ENCODE results near the gene TPSG1. TPM values are rescaled to one million over a fixed set of nuclear protein-coding genes. Genes with fewer than 3 reads are reported as not detected.

TPSG1 gene
- total RNA-seq, 1 experiment from 2014 or later = not detected

GRCh38 chr16:1182950-1183907, 41.8 kb downstream of the TPSG1 start:
- no peak for TF ChIP-seq CTCF (conservative IDR thresholded peaks at IDR 0.05)
- H3T11ph ChIP-seq (ENCODE audit: low read length) = no peak overlapping the region
- no peaks in the 10 kb centered on the region for H3K4me1 ChIP-seq (ENCODE audit: insufficient read depth, low read length)
- Mint-ChIP-seq H3K36me3 (ENCODE audit: insufficient read depth in 1 of 3, low read depth in 3 of 3) (peaks cover 0 to 8% (median 7%) of the 10 kb centered on the region in 3 experiments; a peak in 3 of 7 replicates), H3K9me3 (no peaks in the 10 kb centered on the region), H3K4me3 (no peak overlapping the region), H3K4me1 (peaks cover 3 to 14% of the 10 kb centered on the region in 2 experiments; a peak in 2 of 4 replicates), H3K27me3 (ENCODE audit: low read depth) (no peaks in the 10 kb centered on the region), H3K27ac (no peak overlapping the region)
- no peak for DNase-seq
- H3K79me1 ChIP-seq (ENCODE audit: insufficient read depth, low read depth, low read length, poor library complexity, severe bottlenecking) = no peaks in the 10 kb centered on the region
- H3K27me3 ChIP-seq (ENCODE audit: insufficient read depth, low read length) = no peaks in the 10 kb centered on the region
- no peak overlapping the region for H3K27ac ChIP-seq (ENCODE audit: insufficient read length, low read depth, low read length)
- H2BK20ac ChIP-seq (ENCODE audit: low read depth, low read length, poor library complexity, severe bottlenecking) = no peak overlapping the region
- H2BK12ac ChIP-seq (ENCODE audit: insufficient read length, low read depth, low read length) = no peak overlapping the region
- WGBS (ENCODE audit: extremely low coverage, insufficient read length, low lambda C conversion rate) = no CpG with 5 or more reads among the region's 45 CpGs
- no peak overlapping the region for H3K18ac ChIP-seq (ENCODE audit: insufficient read length, low read depth, low read length)
- H3K4ac ChIP-seq (ENCODE audit: low read depth, low read length) = no peak overlapping the region
- no peak overlapping the region for H2BK5ac ChIP-seq (ENCODE audit: insufficient read length, low read length)
- no peaks in the 10 kb centered on the region for H3K9me3 ChIP-seq (ENCODE audit: control insufficient read depth, low read depth, low read length)
- no peak overlapping the region for H3K23ac ChIP-seq (ENCODE audit: insufficient read length, low read depth, low read length)
- H3K4me2 ChIP-seq (ENCODE audit: insufficient read depth, insufficient read length, low read length) = no peak overlapping the region
- H3K14ac ChIP-seq (ENCODE audit: insufficient read depth, low read length) = no peak overlapping the region
- H3K79me2 ChIP-seq (ENCODE audit: insufficient read depth, low read length) = no peaks in the 10 kb centered on the region
- H2BK15ac ChIP-seq (ENCODE audit: low read depth, low read length) = no peak overlapping the region
- no peak overlapping the region for H2BK120ac ChIP-seq (ENCODE audit: low read depth, low read length, poor library complexity, severe bottlenecking)
- H4K20me1 ChIP-seq (ENCODE audit: control insufficient read depth, insufficient read depth, insufficient read length) = no peaks in the 10 kb centered on the region
- H3K23me2 ChIP-seq (ENCODE audit: insufficient read length, low read depth, low read length, poor library complexity, severe bottlenecking) = peaks cover 2% of the 10 kb centered on the region
- H4K8ac ChIP-seq (replicated peaks; ENCODE audit: insufficient read length, low read depth, low read length) = no peak overlapping the region
- no peak overlapping the region for H2AFZ ChIP-seq (ENCODE audit: low read length)
- no peak overlapping the region for H2AK5ac ChIP-seq (ENCODE audit: insufficient read length, low read length)
- no peak overlapping the region for H4K5ac ChIP-seq (ENCODE audit: insufficient read length, low read depth, low read length)
- H3K9ac ChIP-seq (ENCODE audit: extremely low read depth, insufficient read length, low read length) = no peak overlapping the region
- no peak overlapping the region for H3K56ac ChIP-seq (ENCODE audit: insufficient read length, low read depth, low read length)
- no peak overlapping the region for H4K91ac ChIP-seq (ENCODE audit: insufficient read length, low read depth, low read length)

Measured in H9 (cell line).